ENCODE data around the gene EPM2A. TPM values are rescaled to one million over a fixed set of nuclear protein-coding genes. Genes with fewer than 3 reads are reported as not detected.

Gene EPM2A
- total RNA-seq, 2 experiments from 2014 or later, result 9.1 to 10.7 TPM

GRCh38 chr6:145715426-145715825, 19.9 kb downstream of the EPM2A start:
- H3K9me3 Mint-ChIP-seq, result peaks cover 13% of the 10 kb centered on the region
- no peak for ATAC-seq
- H3K36me3 Mint-ChIP-seq (ENCODE audit: low read depth), result peaks cover 31% of the 10 kb centered on the region
- H3K27me3 Mint-ChIP-seq, result no peaks in the 10 kb centered on the region
- CTCF ChIA-PET, result no interaction called here
- no peak overlapping the region for H3K4me3 Mint-ChIP-seq
- no peaks in the 10 kb centered on the region for H3K4me1 Mint-ChIP-seq (ENCODE audit: low read depth)
- no peak overlapping the region for H3K27ac Mint-ChIP-seq
- TF ChIP-seq, protein P1, sequence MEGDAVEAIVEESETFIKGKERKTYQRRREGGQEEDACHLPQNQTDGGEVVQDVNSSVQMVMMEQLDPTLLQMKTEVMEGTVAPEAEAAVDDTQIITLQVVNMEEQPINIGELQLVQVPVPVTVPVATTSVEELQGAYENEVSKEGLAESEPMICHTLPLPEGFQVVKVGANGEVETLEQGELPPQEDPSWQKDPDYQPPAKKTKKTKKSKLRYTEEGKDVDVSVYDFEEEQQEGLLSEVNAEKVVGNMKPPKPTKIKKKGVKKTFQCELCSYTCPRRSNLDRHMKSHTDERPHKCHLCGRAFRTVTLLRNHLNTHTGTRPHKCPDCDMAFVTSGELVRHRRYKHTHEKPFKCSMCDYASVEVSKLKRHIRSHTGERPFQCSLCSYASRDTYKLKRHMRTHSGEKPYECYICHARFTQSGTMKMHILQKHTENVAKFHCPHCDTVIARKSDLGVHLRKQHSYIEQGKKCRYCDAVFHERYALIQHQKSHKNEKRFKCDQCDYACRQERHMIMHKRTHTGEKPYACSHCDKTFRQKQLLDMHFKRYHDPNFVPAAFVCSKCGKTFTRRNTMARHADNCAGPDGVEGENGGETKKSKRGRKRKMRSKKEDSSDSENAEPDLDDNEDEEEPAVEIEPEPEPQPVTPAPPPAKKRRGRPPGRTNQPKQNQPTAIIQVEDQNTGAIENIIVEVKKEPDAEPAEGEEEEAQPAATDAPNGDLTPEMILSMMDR (IDR thresholded peaks at IDR 0.05), result no peak
- intact Hi-C loops (cut with micrococcal nuclease), result no loop called here
- POLR2A ChIA-PET, result no interaction called here
- no peak for DNase-seq

GRCh38 chr6:145714731-145715130, 20.6 kb downstream of the EPM2A start:
- Mint-ChIP-seq H3K4me1 (ENCODE audit: low read depth) (no peaks in the 10 kb centered on the region), H3K9me3 (peaks cover 13% of the 10 kb centered on the region), H3K36me3 (ENCODE audit: low read depth) (peaks cover 29% of the 10 kb centered on the region), H3K4me3 (no peak overlapping the region), H3K27ac (no peak overlapping the region), H3K27me3 (no peaks in the 10 kb centered on the region)
- CTCF ChIA-PET, result no interaction called here
- intact Hi-C loops (cut with micrococcal nuclease), result no loop called here
- DNase-seq, result no peak
- POLR2A ChIA-PET, result no interaction called here
- ATAC-seq, result no peak
- TF ChIP-seq, protein P1 (IDR thresholded peaks at IDR 0.05), result no peak

- ChIA-PET CTCF (no interaction called here), POLR2A (no interaction called here)
- TF ChIP-seq, protein P1 (IDR thresholded peaks at IDR 0.05), result no peak
- H3K4me3 Mint-ChIP-seq, result no peak overlapping the region
- ATAC-seq, result no peak
- intact Hi-C loops (cut with micrococcal nuclease), result no loop called here
- peaks cover 37% of the 10 kb centered on the region for H3K36me3 Mint-ChIP-seq (ENCODE audit: low read depth)
- H3K4me1 Mint-ChIP-seq (ENCODE audit: low read depth), result no peaks in the 10 kb centered on the region
- H3K27ac Mint-ChIP-seq, result no peak overlapping the region
- H3K9me3 Mint-ChIP-seq, result peaks cover 17% of the 10 kb centered on the region
- DNase-seq, result no peak
- H3K27me3 Mint-ChIP-seq, result no peaks in the 10 kb centered on the region
These were observed 21.5 kb downstream of the EPM2A start for GRCh38 chr6:145713773-145714172.

- no peak for ATAC-seq
- H3K27me3 Mint-ChIP-seq, result no peaks in the 10 kb centered on the region
- CTCF ChIA-PET, result no interaction called here
- no peak overlapping the region for H3K4me3 Mint-ChIP-seq
- H3K4me1 Mint-ChIP-seq (ENCODE audit: low read depth), result peaks cover 10% of the 10 kb centered on the region
- TF ChIP-seq, protein P1 (IDR thresholded peaks at IDR 0.05), result no peak
- intact Hi-C loops (cut with micrococcal nuclease), result no loop called here
- H3K27ac Mint-ChIP-seq, result no peak overlapping the region
- H3K36me3 Mint-ChIP-seq (ENCODE audit: low read depth), result peaks cover 41% of the 10 kb centered on the region
- DNase-seq, result no peak
- POLR2A ChIA-PET, result no interaction called here
- H3K9me3 Mint-ChIP-seq, result peaks cover 22% of the 10 kb centered on the region
These were observed 23.9 kb downstream of the EPM2A start for GRCh38 chr6:145711372-145711771.

GRCh38 chr6:145707397-145707796, 27.9 kb downstream of the EPM2A start:
- ChIA-PET CTCF (no interaction called here), POLR2A (no interaction called here)
- TF ChIP-seq, protein P1 (IDR thresholded peaks at IDR 0.05), result no peak
- peaks cover 10% of the 10 kb centered on the region for H3K9me3 Mint-ChIP-seq
- no peak for DNase-seq
- H3K27ac Mint-ChIP-seq, result no peak overlapping the region
- peaks cover 23% of the 10 kb centered on the region for H3K36me3 Mint-ChIP-seq (ENCODE audit: low read depth)
- intact Hi-C loops (cut with micrococcal nuclease), result no loop called here
- no peaks in the 10 kb centered on the region for H3K27me3 Mint-ChIP-seq
- no peak for ATAC-seq
- H3K4me3 Mint-ChIP-seq, result no peak overlapping the region
- peaks cover 17% of the 10 kb centered on the region for H3K4me1 Mint-ChIP-seq (ENCODE audit: low read depth)
